HCT116 (cell line): Measurements from ENCODE around the gene PANX3. TPM values are rescaled to one million over a fixed set of nuclear protein-coding genes. Genes with fewer than 3 reads are reported as not detected.

Experiments
- ATAC-seq: fragments of 200-7000 bp; cut with Tn5 transposase; 2 replicates; pipeline ENCODE4 v1.9.1; 2020; ENCODE audit warnings: mild to moderate bottlenecking, moderate library complexity
- BruUV-seq: library from RNA; stranded (reverse); fragments of 400-500 nt; replicated peaks from 2 replicates; lab custom pipeline; 2021; lab: Mats Ljungman, UMichigan
- CTCF ChIA-PET: fragments of 300-600 bp; sonication (Branson Sonifier 250); formaldehyde crosslinking; loops from one replicate; lab custom pipeline; 2021; ENCODE audit warnings: antibody characterized with exemption; lab: Charles Lee
- POLR2A ChIA-PET: fragments of 300-600, 350-600 bp; sonication (Branson Sonifier 250); formaldehyde crosslinking; loops from one replicate; lab custom pipeline; 2021; ENCODE audit warnings: antibody characterized with exemption; lab: Charles Lee
- RAD21 ChIA-PET, 2 experiments: fragments of 300-600 bp; sonication (Branson Sonifier 250); formaldehyde crosslinking; loops; one replicate each; lab custom pipeline; 2023; ENCODE audit warnings: low total read pairs in 2 of 2; ENCODE audit not compliant: uncharacterized antibody in 2 of 2, unreplicated experiment in 2 of 2, low non-redundant PET in 1 of 2; lab: Charles Lee
- DNase-seq: peaks from one replicate; pipeline ENCODE4 v3.0.0-alpha.2; 2010; ENCODE audit warnings: low read depth, low spot score
- H2AFZ ChIP-seq: fragments of 200-600 bp; shearing (Covaris generic), sonication (generic); 2 replicates; pipeline ENCODE4 v1.6.1; 2017; ENCODE audit warnings: low read depth, mixed run types, mixed read lengths, antibody characterized with exemption, low read length; ENCODE audit not compliant: poor library complexity, severe bottlenecking
- H3K27ac ChIP-seq: 2 replicates; pipeline ENCODE4 v1.5.1; 2012; ENCODE audit warnings: low read depth, low read length
- H3K27me3 ChIP-seq: fragments of 200-600 bp; sonication (generic); 2 replicates; pipeline ENCODE4 v1.6.1; 2016; ENCODE audit warnings: mixed run types, low read length, mixed read lengths; ENCODE audit not compliant: insufficient read depth
- H3K36me3 ChIP-seq, 2 experiments: fragments of 200-500 bp in 1 of 2; fragments of 200-600 bp in 1 of 2; sonication (Bioruptor generic) in 1 of 2; sonication (generic) in 1 of 2; 2 replicates each; pipeline versions ENCODE4 v1.5.1 to v1.6.1; 2014 to 2016; ENCODE audit warnings: low read length in 2 of 2, inconsistent platforms in 1 of 2, mixed read lengths in 1 of 2, mixed run types in 1 of 2; ENCODE audit not compliant: insufficient read depth in 2 of 2, control insufficient read depth in 1 of 2
- H3K4me1 ChIP-seq, 2 experiments: fragments of 200-600 bp in 1 of 2; sonication (generic) in 1 of 2; 2 replicates each; pipeline versions ENCODE4 v1.5.1 to v1.6.1; 2012 to 2017; ENCODE audit warnings: low read length in 2 of 2, inconsistent platforms in 1 of 2, mild to moderate bottlenecking in 1 of 2, mixed read lengths in 1 of 2, mixed run types in 1 of 2, moderate library complexity in 1 of 2; ENCODE audit not compliant: insufficient read depth in 2 of 2, control insufficient read depth in 1 of 2
- H3K4me2 ChIP-seq: fragments of 200-600 bp; sonication (generic); 2 replicates; pipeline ENCODE4 v1.6.1; 2017; ENCODE audit warnings: mixed run types, low read length, mixed read lengths
- H3K4me3 ChIP-seq, 2 experiments: fragments of 200-600 bp in 1 of 2; sonication (generic) in 1 of 2; replicated peaks in 1 of 2; 2 replicates each; pipeline ENCODE4 v1.5.1; 2011 to 2016; ENCODE audit warnings: low read length in 2 of 2, control low read depth in 1 of 2, low read depth in 1 of 2, mild to moderate bottlenecking in 1 of 2, mixed read lengths in 1 of 2, mixed run types in 1 of 2
- H3K79me2 ChIP-seq: fragments of 200-600 bp; sonication (generic); 2 replicates; pipeline ENCODE4 v1.6.1; 2017; ENCODE audit warnings: mild to moderate bottlenecking, mixed run types, low read length, moderate library complexity, mixed read lengths; ENCODE audit not compliant: insufficient read depth
- H3K9ac ChIP-seq: fragments of 200-600 bp; sonication (generic); 2 replicates; pipeline ENCODE4 v1.6.1; 2016; ENCODE audit warnings: low read length, mixed read lengths
- H3K9me2 ChIP-seq: fragments of 200-600 bp; sonication (generic), shearing (Covaris generic); 2 replicates; pipeline ENCODE4 v1.6.1; 2017; ENCODE audit warnings: mixed run types, mild to moderate bottlenecking, moderate library complexity; ENCODE audit not compliant: insufficient read depth
- H3K9me3 ChIP-seq, 2 experiments: fragments of 200-500 bp in 1 of 2; fragments of 200-600 bp in 1 of 2; sonication (Bioruptor generic) in 1 of 2; sonication (generic) in 1 of 2; 2 replicates each; pipeline ENCODE4 v1.6.1; 2014 to 2017; ENCODE audit warnings: low read length in 2 of 2, mixed read lengths in 2 of 2, inconsistent platforms in 1 of 2, low read depth in 1 of 2, mild to moderate bottlenecking in 1 of 2, mixed run types in 1 of 2, moderate library complexity in 1 of 2; ENCODE audit not compliant: control insufficient read depth in 1 of 2, insufficient read depth in 1 of 2
- H4K20me1 ChIP-seq: fragments of 200-600 bp; sonication (generic), shearing (Covaris generic); 2 replicates; pipeline ENCODE4 v1.6.1; 2017; ENCODE audit warnings: mixed run types, mild to moderate bottlenecking, moderate library complexity; ENCODE audit not compliant: insufficient read depth
- ATF3 ChIP-seq: IDR thresholded peaks from 2 replicates; pipeline ENCODE4 v1.6.1; 2012
- CBX3 ChIP-seq: IDR thresholded peaks from 2 replicates; pipeline ENCODE4 v1.6.1; 2012; ENCODE audit warnings: low read depth
- CEBPB ChIP-seq: IDR thresholded peaks from 2 replicates; pipeline ENCODE4 v1.6.1; 2012; ENCODE audit warnings: low read depth
- CTCF ChIP-seq, 3 experiments: fragments of 200-600 bp in 1 of 3; sonication (generic) in 1 of 3; IDR thresholded peaks in 2 of 3; conservative IDR thresholded peaks in 1 of 3; 2 replicates each; pipeline ENCODE4 v1.5.1; 2012 to 2017; ENCODE audit warnings: low read depth in 2 of 3, low read length in 2 of 3, antibody characterized with exemption in 1 of 3, borderline replicate concordance in 1 of 3, control low read depth in 1 of 3, mild to moderate bottlenecking in 1 of 3, mixed read lengths in 1 of 3, mixed run types in 1 of 3, moderate library complexity in 1 of 3; ENCODE audit not compliant: insufficient read depth in 1 of 3
- EZH2 ChIP-seq: fragments of 200-600 bp; sonication (generic); IDR thresholded peaks from 2 replicates; pipeline ENCODE4 v1.6.1; 2017; ENCODE audit warnings: antibody characterized with exemption, mixed run types
- EZH2phosphoT487 ChIP-seq: fragments of 200-600 bp; IDR thresholded peaks from 2 replicates; pipeline ENCODE4 v1.6.1; 2018; ENCODE audit warnings: antibody characterized with exemption, borderline replicate concordance
- FOSL1 ChIP-seq: IDR thresholded peaks from 2 replicates; pipeline ENCODE4 v1.6.1; 2012; ENCODE audit warnings: low read depth
- JUND ChIP-seq: IDR thresholded peaks from 2 replicates; pipeline ENCODE4 v1.6.1; 2012
- MAX ChIP-seq: IDR thresholded peaks from 2 replicates; pipeline ENCODE4 v1.6.1; 2012
- POLR2AphosphoS5 ChIP-seq: IDR thresholded peaks from 2 replicates; pipeline ENCODE4 v1.6.1; 2011; ENCODE audit warnings: mild to moderate bottlenecking, low read depth, low read length, moderate library complexity
- REST ChIP-seq: IDR thresholded peaks from 2 replicates; pipeline ENCODE4 v1.6.1; 2012; ENCODE audit warnings: low read depth
- SIN3A ChIP-seq: IDR thresholded peaks from 2 replicates; pipeline ENCODE4 v1.6.1; 2012; ENCODE audit warnings: low read depth
- SP1 ChIP-seq: IDR thresholded peaks from 2 replicates; pipeline ENCODE4 v1.6.1; 2012; ENCODE audit warnings: low read depth
- TCF7L2 ChIP-seq: IDR thresholded peaks from 2 replicates; pipeline ENCODE4 v1.7.0; 2011; ENCODE audit warnings: borderline replicate concordance, inconsistent platforms; ENCODE audit not compliant: insufficient read depth, insufficient read length; ENCODE audit errors: extremely low read depth
- YY1 ChIP-seq: IDR thresholded peaks from 2 replicates; pipeline ENCODE4 v1.6.1; 2011; ENCODE audit warnings: low read length, low read depth, moderate library complexity, mild to moderate bottlenecking; ENCODE audit not compliant: insufficient replicate concordance; ENCODE audit errors: extremely low read depth
- ZFX ChIP-seq: fragments of 450-650 bp; IDR thresholded peaks from 2 replicates; pipeline ENCODE4 v1.6.1; 2017
- ZNF274 ChIP-seq: fragments of 200-500 bp; sonication (Bioruptor generic); IDR thresholded peaks from 2 replicates; pipeline ENCODE4 v1.6.1; 2014; ENCODE audit warnings: mild to moderate bottlenecking, low read depth, low read length, inconsistent platforms
- intact Hi-C: fragments of 100-400 bp; cut with micrococcal nuclease; formaldehyde crosslinking; loops from 2 replicates; pipeline ENCODE4 v1.10.0; 2022
- total RNA-seq: library from RNA; stranded (reverse); gene quantifications from one replicate; pipeline ENCODE4 v1.2.1, GENCODE V29; 2021; ENCODE audit not compliant: unreplicated experiment

The PANX3 gene
- total RNA-seq, 1 experiment from 2014 or later, result not detected

- CTCF ChIA-PET, result no interaction called here
- Histone ChIP-seq H3K4me2 (no peak overlapping the region), H3K27ac (no peak overlapping the region), H4K20me1 (no peaks in the 10 kb centered on the region), H3K4me3 (no peak overlapping the region), H3K4me1 (no peaks in the 10 kb centered on the region), H3K9me2 (no peaks in the 10 kb centered on the region), H3K36me3 (no peaks in the 10 kb centered on the region), H3K9me3 (no peaks in the 10 kb centered on the region), H2AFZ (no peak overlapping the region), H3K79me2 (no peaks in the 10 kb centered on the region), H3K9ac (no peak overlapping the region), H3K27me3 (peaks cover 58% of the 10 kb centered on the region)
- RAD21 ChIA-PET, result no interaction called here
- POLR2A ChIA-PET, result no interaction called here
- DNase-seq, result no peak
- intact Hi-C loops, result no loop called here
- TF ChIP-seq MAX, result no peak
- no peak for TF ChIP-seq YY1
- no peak for TF ChIP-seq JUND
- TF ChIP-seq REST, result no peak
- TF ChIP-seq POLR2AphosphoS5, result no peak
- TF ChIP-seq SIN3A, result no peak
- TF ChIP-seq CBX3, result no peak
- TF ChIP-seq ZFX, result no peak
- TF ChIP-seq ATF3, result no peak
- no peak for TF ChIP-seq EZH2phosphoT487
- TF ChIP-seq ZNF274, result no peak
- no peak for TF ChIP-seq TCF7L2
- no peak for TF ChIP-seq CTCF (IDR thresholded peaks at IDR 0.05 in 2 of 3, conservative IDR thresholded peaks at IDR 0.05 in 1 of 3; ENCODE audit: borderline replicate concordance in 1 of 3, insufficient read depth in 1 of 3, low read depth in 2 of 3, low read length in 2 of 3)
- TF ChIP-seq CEBPB, result no peak
- no peak for TF ChIP-seq EZH2
- TF ChIP-seq SP1, result no peak
- TF ChIP-seq FOSL1, result no peak
- no TSS peak for BruUV-seq
- no peak for ATAC-seq
Measured at GRCh38 chr11:124595302-124595701, 15.9 kb upstream of the PANX3 start.
